Mesenchymal stem cell (in vitro differentiated cells and primary cell): ENCODE measurements around the gene ADD3.

Source experiments
- DNase-seq: peaks from one replicate; pipeline ENCODE4 v3.0.0-alpha.2; 2013
- H2AFZ ChIP-seq: one replicate; pipeline ENCODE4 v1.6.1; 2013; ENCODE audit warnings: low read depth, mild to moderate bottlenecking, control low read depth, inconsistent platforms, low read length, moderate library complexity
- H2AK5ac ChIP-seq: 2 replicates; pipeline ENCODE4 v1.6.1; 2013; ENCODE audit warnings: low read length, moderate library complexity, mild to moderate bottlenecking, inconsistent platforms; ENCODE audit not compliant: severe bottlenecking
- H2BK120ac ChIP-seq: one replicate; pipeline ENCODE4 v1.6.1; 2013; ENCODE audit warnings: low read depth, mild to moderate bottlenecking, inconsistent platforms, low read length, moderate library complexity
- H2BK12ac ChIP-seq, 2 experiments: one replicate each; pipeline ENCODE4 v1.6.1; 2013; ENCODE audit warnings: inconsistent platforms in 2 of 2, low read length in 2 of 2, mild to moderate bottlenecking in 2 of 2, moderate library complexity in 2 of 2, control low read depth in 1 of 2
- H2BK15ac ChIP-seq: one replicate; pipeline ENCODE4 v1.6.1; 2013; ENCODE audit warnings: mild to moderate bottlenecking, low read depth, inconsistent platforms; ENCODE audit not compliant: poor library complexity, severe bottlenecking
- H2BK5ac ChIP-seq: 2 replicates; pipeline ENCODE4 v1.6.1; 2013; ENCODE audit warnings: low read depth, mild to moderate bottlenecking, low read length, control low read depth, inconsistent platforms; ENCODE audit not compliant: poor library complexity, severe bottlenecking
- H3K14ac ChIP-seq, 2 experiments: one replicate each; pipeline ENCODE4 v1.6.1; 2013; ENCODE audit warnings: inconsistent platforms in 2 of 2, low read length in 2 of 2, control low read depth in 1 of 2, mild to moderate bottlenecking in 1 of 2, moderate library complexity in 1 of 2
- H3K18ac ChIP-seq, 2 experiments: one replicate each; pipeline ENCODE4 v1.6.1; 2013; ENCODE audit warnings: inconsistent platforms in 2 of 2, low read length in 2 of 2, control low read depth in 1 of 2, low read depth in 1 of 2, mild to moderate bottlenecking in 1 of 2
- H3K23ac ChIP-seq, 2 experiments: one replicate each; pipeline ENCODE4 v1.6.1; 2013; ENCODE audit warnings: inconsistent platforms in 2 of 2, low read length in 2 of 2, mild to moderate bottlenecking in 2 of 2, moderate library complexity in 2 of 2, control low read depth in 1 of 2
- H3K27ac ChIP-seq: 2 replicates; pipeline ENCODE4 v1.5.1; 2013; ENCODE audit warnings: mild to moderate bottlenecking, moderate library complexity, low read length, control low read depth, inconsistent platforms; ENCODE audit not compliant: poor library complexity, severe bottlenecking
- H3K27me3 ChIP-seq, 2 experiments: 2 replicates each; pipeline versions ENCODE4 v1.6.1 to v1.7.0; 2013; ENCODE audit warnings: low read length in 2 of 2, mild to moderate bottlenecking in 2 of 2, moderate library complexity in 2 of 2, control low read depth in 1 of 2, inconsistent platforms in 1 of 2; ENCODE audit not compliant: control insufficient read depth in 1 of 2, insufficient read depth in 1 of 2
- H3K36me3 ChIP-seq, 2 experiments: 2 replicates each; pipeline versions ENCODE4 v1.6.1 to v1.7.0; 2013; ENCODE audit warnings: low read length in 2 of 2, control low read depth in 1 of 2, inconsistent platforms in 1 of 2, low read depth in 1 of 2, mild to moderate bottlenecking in 1 of 2; ENCODE audit not compliant: insufficient read depth in 2 of 2, control insufficient read depth in 1 of 2
- H3K4ac ChIP-seq, 2 experiments: one replicate each; pipeline ENCODE4 v1.6.1; 2013; ENCODE audit warnings: inconsistent platforms in 2 of 2, low read length in 2 of 2, mild to moderate bottlenecking in 2 of 2, moderate library complexity in 2 of 2, control low read depth in 1 of 2, low read depth in 1 of 2
- H3K4me1 ChIP-seq: 2 replicates; pipeline ENCODE4 v1.6.1; 2013; ENCODE audit warnings: low read depth, low read length, control low read depth; ENCODE audit not compliant: control insufficient read depth, insufficient read depth
- H3K4me2 ChIP-seq: 2 replicates; pipeline ENCODE4 v1.6.1; 2013; ENCODE audit warnings: low read length, mild to moderate bottlenecking, inconsistent platforms; ENCODE audit not compliant: poor library complexity, severe bottlenecking
- H3K4me3 ChIP-seq, 2 experiments: 2 replicates each; pipeline versions ENCODE4 v1.5.1 to v1.7.0; 2013; ENCODE audit warnings: low read length in 2 of 2, mild to moderate bottlenecking in 2 of 2, control low read depth in 1 of 2, low read depth in 1 of 2; ENCODE audit not compliant: insufficient read depth in 1 of 2
- H3K79me1 ChIP-seq: replicated peaks from 2 replicates; pipeline ENCODE4 v1.6.1; 2013; ENCODE audit warnings: mild to moderate bottlenecking, control low read depth, low read length, inconsistent platforms; ENCODE audit not compliant: poor library complexity, severe bottlenecking
- H3K9ac ChIP-seq: 2 replicates; pipeline ENCODE4 v1.7.0; 2013; ENCODE audit warnings: mild to moderate bottlenecking, low read length, moderate library complexity
- H3K9me3 ChIP-seq: 2 replicates; pipeline ENCODE4 v1.7.0; 2013; ENCODE audit warnings: mild to moderate bottlenecking, low read length; ENCODE audit not compliant: control insufficient read depth
- H4K8ac ChIP-seq: one replicate; pipeline ENCODE4 v1.6.1; 2013; ENCODE audit warnings: inconsistent platforms, mild to moderate bottlenecking, low read length, moderate library complexity
- H4K91ac ChIP-seq: one replicate; pipeline ENCODE4 v1.6.1; 2013; ENCODE audit warnings: mild to moderate bottlenecking, low read length, inconsistent platforms
- WGBS: methylation state at CpG from one replicate; pipeline ENCODE4 v1.1.7; 2013; ENCODE audit warnings: mixed read lengths; 5-methylcytosine and 5-hydroxymethylcytosine counted together

ADD3 gene

GRCh38 chr10:110011681-110012080 is 3.9 kb downstream of the ADD3 start:
- Histone ChIP-seq H3K36me3 (peaks cover 0 to 7% of the 10 kb centered on the region in 2 experiments), H2BK120ac (no peak overlapping the region), H3K9me3 (no peaks in the 10 kb centered on the region), H3K79me1 (peaks cover 7% of the 10 kb centered on the region), H3K14ac (no peak overlapping the region), H2AFZ (no peak overlapping the region), H3K23ac (no peak overlapping the region), H3K9ac (peak overlapping the region; percentile 1), H3K4ac (no peak overlapping the region), H3K27ac (no peak overlapping the region), H2AK5ac (no peak overlapping the region), H4K91ac (no peak overlapping the region), H2BK12ac (no peak overlapping the region), H3K27me3 (no peaks in the 10 kb centered on the region), H3K4me3 (peak overlapping the region in 1 of 2 experiments; percentile 79), H4K8ac (no peak overlapping the region), H3K4me1 (peaks cover 8% of the 10 kb centered on the region), H2BK5ac (no peak overlapping the region), H2BK15ac (no peak overlapping the region), H3K18ac (no peak overlapping the region), H3K4me2 (no peak overlapping the region)
- WGBS: 100% methylated on average over 1 of the region's 3 CpGs
- DNase-seq: no peak

- Histone ChIP-seq H3K4me1 (peaks cover 2% of the 10 kb centered on the region), H4K91ac (no peak overlapping the region), H2BK5ac (no peak overlapping the region), H4K8ac (no peak overlapping the region), H3K9ac (no peak overlapping the region), H2AK5ac (no peak overlapping the region), H3K4ac (no peak overlapping the region), H3K79me1 (peaks cover 6% of the 10 kb centered on the region), H3K18ac (peak overlapping the region in 1 of 2 experiments; percentile 43), H2BK15ac (no peak overlapping the region), H3K4me3 (no peak overlapping the region), H3K23ac (no peak overlapping the region), H3K27ac (no peak overlapping the region), H2AFZ (no peak overlapping the region), H3K36me3 (peaks cover 0 to 7% of the 10 kb centered on the region in 2 experiments), H2BK12ac (no peak overlapping the region), H3K9me3 (no peaks in the 10 kb centered on the region), H3K14ac (no peak overlapping the region), H2BK120ac (no peak overlapping the region), H3K4me2 (no peak overlapping the region), H3K27me3 (no peaks in the 10 kb centered on the region)
- 90% methylated on average over 1 of the region's 4 CpGs for WGBS
- DNase-seq: no peak
Measured at GRCh38 chr10:110013630-110014293, 6.0 kb downstream of the ADD3 start.

- Histone ChIP-seq H3K18ac (no peak overlapping the region), H3K9ac (peak overlapping the region; percentile 30), H3K27ac (no peak overlapping the region), H2BK120ac (no peak overlapping the region), H3K14ac (no peak overlapping the region), H3K4me1 (no peaks in the 10 kb centered on the region), H4K8ac (no peak overlapping the region), H2BK15ac (no peak overlapping the region), H2BK5ac (no peak overlapping the region), H3K23ac (no peak overlapping the region), H3K4me3 (no peak overlapping the region), H2AK5ac (no peak overlapping the region), H3K4ac (no peak overlapping the region), H2BK12ac (no peak overlapping the region), H4K91ac (no peak overlapping the region), H3K9me3 (no peaks in the 10 kb centered on the region), H3K79me1 (peaks cover 9% of the 10 kb centered on the region), H3K4me2 (no peak overlapping the region), H2AFZ (no peak overlapping the region), H3K36me3 (peaks cover 0 to 7% of the 10 kb centered on the region in 2 experiments), H3K27me3 (no peaks in the 10 kb centered on the region)
- DNase-seq: no peak
Measured at GRCh38 chr10:110016039-110016438, 8.3 kb downstream of the ADD3 start.

- H3K4me2 ChIP-seq: no peak overlapping the region
Measured at GRCh38 chr10:110017052-110017451, 9.3 kb downstream of the ADD3 start.

More at GRCh38 chr10:110017052-110017451, 9.3 kb downstream of the ADD3 start:
- no peak overlapping the region for H3K14ac ChIP-seq
- no peak overlapping the region for H3K18ac ChIP-seq
- H3K36me3 ChIP-seq: peaks cover 0 to 7% of the 10 kb centered on the region in 2 experiments
- H3K9ac ChIP-seq: peak overlapping the region; percentile 13
- H3K27ac ChIP-seq: no peak overlapping the region
- H4K8ac ChIP-seq: no peak overlapping the region
- H3K27me3 ChIP-seq: no peaks in the 10 kb centered on the region
- H2AFZ ChIP-seq: no peak overlapping the region
- no peak overlapping the region for H2BK5ac ChIP-seq
- H2BK120ac ChIP-seq: no peak overlapping the region
- no peak overlapping the region for H4K91ac ChIP-seq
- no peaks in the 10 kb centered on the region for H3K9me3 ChIP-seq
- no peak overlapping the region for H3K4ac ChIP-seq
- no peak overlapping the region for H2BK15ac ChIP-seq
- peaks cover 13% of the 10 kb centered on the region for H3K79me1 ChIP-seq
- H3K23ac ChIP-seq: no peak overlapping the region
- no peak for DNase-seq
- WGBS: 0% methylated on average over 2 of the region's 4 CpGs
- H2BK12ac ChIP-seq: no peak overlapping the region
- H3K4me3 ChIP-seq: no peak overlapping the region
- H2AK5ac ChIP-seq: no peak overlapping the region
- H3K4me1 ChIP-seq: no peaks in the 10 kb centered on the region
